Stimulated activated CD4-positive, alpha-beta T cell treated with anti-CD3 and anti-CD28 coated beads, Interleukin-15, amount 100 ng/mL, for 48 hours (primary cell): ENCODE measurements around the gene MCTP2.

ENCODE experiments used
- DNase-seq, 2 donors: peaks; one replicate each; pipeline ENCODE4 v3.0.0-alpha.2; 2020; ENCODE audit warnings: low read depth in 2 of 2

MCTP2 gene

GRCh38 chr15:94298364-94298763 lies 67.0 kb downstream of the MCTP2 start:
- no peak for DNase-seq

- DNase-seq, result no peak
Measured at GRCh38 chr15:94300612-94301011, 69.3 kb downstream of the MCTP2 start.

GRCh38 chr15:94305133-94305532 lies 73.8 kb downstream of the MCTP2 start:
- peak in 1 of 2 donors; percentile 13 for DNase-seq

- DNase-seq, result no peak
Measured at GRCh38 chr15:94306700-94307650, 75.6 kb downstream of the MCTP2 start.

- DNase-seq, result no peak
Measured at GRCh38 chr15:94312946-94313345, 81.6 kb downstream of the MCTP2 start.

- no peak for DNase-seq
Measured at GRCh38 chr15:94314639-94315038, 83.3 kb downstream of the MCTP2 start.

GRCh38 chr15:94317211-94317610 lies 85.8 kb downstream of the MCTP2 start:
- no peak for DNase-seq

- DNase-seq, result no peak
Measured at GRCh38 chr15:94322141-94322540, 90.8 kb downstream of the MCTP2 start.

- DNase-seq, result no peak
Measured at GRCh38 chr15:94323076-94323475, 91.7 kb downstream of the MCTP2 start.

GRCh38 chr15:94324117-94324826 lies 92.9 kb downstream of the MCTP2 start:
- peak; percentile 30 to 33 for DNase-seq

- peak in 1 of 2 donors; percentile 13 for DNase-seq
Measured at GRCh38 chr15:94324835-94325767, 93.7 kb downstream of the MCTP2 start.

- no peak for DNase-seq
Measured at GRCh38 chr15:94327356-94327936, 96.1 kb downstream of the MCTP2 start.

- DNase-seq, result no peak
Measured at GRCh38 chr15:94331731-94332130, 100.4 kb downstream of the MCTP2 start.

- DNase-seq, result no peak
Measured at GRCh38 chr15:94335616-94336015, 104.3 kb downstream of the MCTP2 start.

- no peak for DNase-seq
Measured at GRCh38 chr15:94336817-94337467, 105.6 kb downstream of the MCTP2 start.

GRCh38 chr15:94338243-94338846 lies 107.0 kb downstream of the MCTP2 start:
- DNase-seq, result no peak

GRCh38 chr15:94346282-94346681 lies 114.9 kb downstream of the MCTP2 start:
- DNase-seq, result no peak

GRCh38 chr15:94348084-94348483 lies 116.7 kb downstream of the MCTP2 start:
- DNase-seq, result no peak

GRCh38 chr15:94351031-94351535 lies 119.7 kb downstream of the MCTP2 start:
- DNase-seq, result no peak
